ENCODE data around the gene CCNK.

Gene CCNK
- total RNA-seq: 32.4 to 40.4 (median 37.2) reads per million in 4 experiments

DNA sequence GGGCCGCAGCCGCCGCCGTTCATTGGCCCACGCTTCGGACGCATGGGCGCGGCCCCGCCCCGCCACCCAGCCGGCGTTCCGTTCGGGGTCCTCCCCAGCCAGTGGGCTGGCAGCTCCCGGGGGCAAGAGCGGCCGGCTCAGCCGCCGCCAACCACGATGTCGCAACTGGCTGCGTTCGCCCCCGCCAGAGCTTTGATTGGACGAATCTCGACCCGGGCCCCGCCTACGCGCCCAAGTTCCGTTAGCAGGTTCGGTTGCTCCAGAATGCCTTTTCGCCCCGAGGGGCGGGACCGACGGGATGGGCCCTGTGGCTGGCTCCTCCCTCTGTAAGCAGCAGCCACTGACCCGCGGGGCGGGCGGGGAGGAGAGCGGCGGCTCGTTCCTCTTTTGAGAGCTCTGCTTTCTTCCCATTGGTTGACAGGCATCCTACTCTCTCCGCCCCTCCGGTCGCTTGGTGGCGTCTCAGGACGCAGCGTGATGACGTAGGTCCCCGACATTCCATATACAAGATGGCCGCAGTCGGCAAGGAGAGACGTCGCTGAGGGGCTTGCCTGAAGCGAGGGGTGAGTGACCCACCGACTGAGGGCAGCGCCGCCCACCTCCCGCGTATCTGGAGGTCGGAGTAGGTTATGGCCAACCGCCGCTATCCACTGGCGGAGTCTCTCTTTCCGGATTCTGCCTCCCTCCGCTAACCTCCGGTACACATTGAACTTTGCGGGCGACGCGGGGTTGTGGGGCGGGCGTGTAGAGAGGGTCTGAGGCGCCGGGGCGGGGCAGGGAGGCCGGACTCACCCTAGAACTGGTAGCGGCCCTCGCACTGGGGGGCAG is at the start of gene CCNK:
TSS of gene CCNK (plus strand) at position 493 of the 828 bp plus-strand sequence. CDS start 11,269 bp downstream, outside the sequence.
- peak; percentile 100 for DNase-seq

DNA sequence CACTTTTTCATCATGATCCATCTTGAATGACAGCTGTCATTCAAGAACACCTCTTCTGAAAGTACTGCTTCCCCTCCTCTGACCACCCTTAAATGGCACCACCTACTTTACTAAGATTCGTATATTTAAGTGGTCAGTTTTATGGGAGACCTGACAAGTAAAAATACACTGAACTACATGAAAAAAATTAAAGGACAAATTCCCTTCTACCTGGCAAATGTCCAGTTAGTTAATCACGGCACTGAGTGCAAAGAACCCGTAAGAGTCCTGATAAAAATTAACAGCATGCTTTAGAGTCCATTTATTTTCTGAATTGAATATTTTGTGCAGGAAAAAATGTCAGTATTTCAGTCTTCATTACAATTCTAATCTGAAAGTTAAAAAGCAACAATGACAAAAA is 49.2 kb upstream of the CCNK start:
- no peak for DNase-seq

DNA sequence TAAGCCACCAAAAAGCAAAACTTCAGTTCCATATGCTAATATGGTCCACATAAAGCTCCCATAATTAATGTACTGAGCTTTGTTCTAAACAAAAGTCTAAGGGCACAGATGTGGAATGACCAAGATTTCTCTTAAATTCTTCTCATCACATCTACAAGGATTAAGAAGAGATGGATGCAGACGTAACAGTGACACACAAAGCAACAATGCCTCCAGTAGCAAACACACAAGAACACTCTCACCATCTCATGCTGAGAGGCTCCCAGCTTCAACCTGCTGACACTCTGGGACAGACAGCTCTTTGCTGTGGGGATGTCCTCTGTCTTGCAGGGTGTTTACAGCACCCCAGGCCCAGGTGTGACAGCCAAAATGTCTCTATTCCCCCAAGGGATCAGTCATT is 48.7 kb upstream of the CCNK start:
- DNase-seq: no peak

DNA sequence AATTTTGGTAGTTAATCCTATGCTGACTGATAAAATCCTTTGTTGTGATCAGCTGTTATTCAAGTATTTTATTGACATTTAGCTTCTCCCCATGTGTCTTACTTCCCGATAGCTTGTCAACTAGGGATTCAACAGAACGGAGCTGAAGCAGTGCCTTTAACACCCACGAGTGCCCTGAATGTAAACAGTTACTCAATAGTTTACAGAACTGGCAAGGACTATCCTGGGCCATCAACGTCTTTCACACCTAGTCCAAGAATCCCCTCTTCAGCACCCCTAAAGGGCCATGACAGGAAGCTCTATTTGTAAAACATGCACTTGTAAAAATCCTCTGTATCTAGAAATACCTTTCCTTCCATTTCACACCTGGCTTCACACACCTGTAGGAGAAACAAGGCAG is 45.9 kb upstream of the CCNK start:
- no peak for DNase-seq

DNA sequence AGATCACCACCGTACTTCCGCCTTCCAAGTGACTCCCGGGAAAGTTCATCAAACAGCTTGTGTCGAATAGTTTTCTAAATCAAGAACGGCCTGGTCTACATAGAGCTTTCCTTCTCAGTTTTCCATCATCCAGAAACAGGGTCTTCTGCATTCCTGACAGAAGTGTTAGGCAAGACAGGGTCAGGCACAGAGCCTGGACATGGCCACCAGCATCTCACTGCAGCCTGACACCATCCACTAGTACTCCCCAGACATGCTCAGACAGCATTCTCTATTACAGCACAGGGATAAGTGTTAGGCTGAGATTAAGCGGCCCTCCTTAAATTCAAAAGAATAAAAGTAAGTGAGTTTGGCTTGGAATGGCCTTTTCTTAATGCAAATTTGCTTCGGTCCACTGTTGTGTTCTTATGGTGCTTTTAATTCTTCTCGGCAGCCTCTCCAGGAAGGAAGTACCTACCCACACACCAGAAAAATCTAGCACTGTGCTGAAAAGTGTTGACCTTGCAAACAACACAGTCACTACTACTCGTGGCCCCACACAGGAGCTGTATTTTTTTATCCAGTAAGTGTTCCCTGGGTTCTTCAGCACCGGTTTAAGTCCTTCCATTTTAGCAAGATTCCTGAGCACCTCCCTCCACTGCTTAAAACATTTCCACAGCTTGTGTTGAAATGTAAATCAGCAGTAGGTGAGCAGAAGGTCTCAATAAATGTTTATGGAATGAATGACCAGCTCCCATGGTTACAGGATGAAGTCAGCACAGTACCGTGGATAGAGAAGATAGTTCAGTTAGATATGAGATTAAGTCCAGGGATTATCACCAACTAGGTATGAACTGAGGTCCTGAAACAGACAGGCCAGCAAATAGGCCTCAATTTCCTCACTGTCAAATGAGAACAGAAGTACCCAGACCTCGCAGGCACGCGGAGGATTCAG is 44.7 kb upstream of the CCNK start:
- no peak for DNase-seq

DNA sequence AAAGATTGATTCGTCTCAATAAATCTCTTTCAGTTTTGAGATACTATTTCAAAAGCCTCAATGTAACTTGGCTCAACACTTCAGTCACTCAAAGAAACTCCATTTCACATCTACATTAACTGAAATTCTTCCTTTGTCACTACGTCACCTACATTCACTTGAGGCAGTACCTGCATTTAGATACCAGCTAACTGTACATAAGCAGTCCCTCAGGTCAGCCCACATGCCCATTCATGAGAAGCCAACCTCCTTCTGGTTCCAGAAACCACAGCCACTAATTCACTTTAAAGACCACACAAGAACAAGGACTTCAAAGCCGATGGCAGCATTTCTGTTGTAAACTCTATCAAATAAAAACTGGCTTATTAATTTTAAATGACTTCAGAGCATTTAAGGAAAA is 43.5 kb upstream of the CCNK start:
- no peak for DNase-seq

DNA sequence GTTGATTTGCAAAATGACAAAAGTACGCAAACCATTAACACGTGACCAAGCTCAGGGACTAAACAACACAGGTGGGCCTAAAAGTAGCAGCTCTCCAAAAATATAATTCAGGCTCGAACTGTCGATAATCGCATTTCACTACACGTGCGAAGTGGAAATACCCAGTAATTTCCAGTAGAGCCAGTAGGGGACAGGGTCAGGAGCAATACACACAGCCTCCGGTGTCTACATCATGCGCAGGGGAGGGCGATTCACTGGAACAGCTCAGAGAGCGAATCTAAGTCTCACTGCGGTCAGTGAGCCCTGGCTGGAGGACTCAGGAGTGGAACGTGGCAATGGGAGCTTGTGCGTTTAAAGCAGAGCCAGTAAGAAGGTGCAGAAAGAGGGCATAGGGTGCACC is 40.9 kb upstream of the CCNK start:
- DNase-seq: no peak

DNA sequence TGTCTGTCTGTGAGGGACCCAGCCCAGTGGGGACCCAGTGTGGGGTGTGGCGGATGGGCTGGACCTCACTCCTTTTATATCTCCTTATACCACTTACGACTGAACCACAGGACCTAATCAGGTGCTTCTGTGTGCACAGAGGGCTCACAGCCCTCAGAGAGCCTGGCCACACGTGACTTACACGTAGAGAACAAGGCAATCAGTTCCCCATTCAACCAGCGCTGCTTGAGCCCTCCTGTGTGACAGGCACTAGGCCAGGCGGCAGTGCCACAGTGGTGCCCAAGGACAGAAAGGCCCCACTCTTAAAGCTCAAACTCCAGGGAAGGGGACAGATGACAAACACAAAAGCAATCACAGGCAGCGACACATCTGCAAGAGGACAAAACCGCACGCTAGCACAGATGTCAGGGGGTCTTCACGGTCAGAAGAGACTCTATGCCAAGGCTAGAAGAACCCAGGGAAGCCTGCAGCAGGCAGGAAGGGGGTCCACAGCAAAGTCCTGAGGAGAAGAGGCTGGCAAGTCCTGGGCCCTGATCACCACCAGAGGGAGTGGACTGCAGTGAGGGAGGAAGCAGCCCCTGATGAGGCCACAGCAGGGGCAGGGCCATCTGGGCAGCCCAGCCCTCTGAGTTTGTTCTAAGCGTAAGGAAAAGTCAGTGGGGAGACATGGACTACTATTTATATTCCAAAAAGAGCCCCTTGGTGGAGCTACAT is 39.9 kb upstream of the CCNK start:
- DNase-seq: no peak

DNA sequence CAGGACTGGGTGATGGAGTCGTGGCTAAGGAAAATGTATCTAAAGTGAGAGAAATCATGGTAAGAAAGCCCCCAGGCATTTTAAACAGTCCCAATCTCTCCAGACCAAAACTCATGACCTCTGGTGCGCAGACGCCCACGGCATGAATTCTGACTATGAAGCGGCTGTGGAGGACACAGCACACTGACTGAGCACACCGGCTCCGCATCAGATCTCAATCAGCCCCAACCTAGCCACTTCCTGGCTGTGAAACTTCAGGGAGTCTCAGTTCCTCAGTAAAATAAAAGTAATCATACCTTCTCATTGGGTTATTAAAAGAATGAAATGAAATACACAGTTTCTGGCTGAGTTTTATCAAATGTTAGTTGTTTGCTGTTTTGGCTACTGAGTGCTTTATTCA is 39.3 kb upstream of the CCNK start:
- DNase-seq: no peak

DNA sequence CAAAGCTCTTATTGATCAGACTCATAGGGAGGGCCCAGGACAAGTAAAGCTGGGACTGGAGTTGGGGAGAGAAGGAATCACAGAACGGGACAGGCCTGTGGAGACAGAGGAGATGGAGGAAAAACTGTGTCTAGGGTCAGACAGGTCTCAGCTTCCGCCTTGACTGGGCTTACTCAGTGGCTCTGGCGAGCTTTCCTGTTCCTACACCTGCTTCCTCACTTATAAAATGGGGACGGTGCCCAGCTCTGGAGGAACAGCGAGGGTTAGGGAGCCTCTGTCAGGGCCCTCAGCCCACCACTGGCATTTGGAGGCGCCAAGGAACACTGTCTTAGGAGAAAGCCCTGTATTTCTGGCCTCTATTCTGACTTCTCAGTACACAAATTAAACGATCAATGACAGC is 35.3 kb upstream of the CCNK start:
- DNase-seq: no peak

DNA sequence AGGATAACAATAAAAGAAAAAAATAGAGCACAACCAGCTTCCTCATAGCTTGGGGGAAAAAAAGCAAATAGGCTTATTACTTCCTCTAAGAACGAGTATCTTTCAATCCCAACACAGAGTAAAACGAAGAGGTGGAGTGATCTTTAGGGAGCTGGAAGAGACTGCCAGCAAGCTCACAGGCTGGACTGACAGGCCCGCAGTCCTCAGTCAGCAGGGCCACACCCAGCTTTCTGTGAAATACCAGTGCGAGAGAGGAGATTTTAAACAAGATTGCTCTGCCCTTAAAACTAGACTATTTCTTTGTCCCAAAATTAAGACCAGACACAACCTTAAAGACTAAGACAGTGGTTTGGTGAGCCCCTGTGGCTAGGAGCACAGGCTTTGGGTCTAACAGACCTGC is 33.5 kb upstream of the CCNK start:
- no peak for DNase-seq

DNA sequence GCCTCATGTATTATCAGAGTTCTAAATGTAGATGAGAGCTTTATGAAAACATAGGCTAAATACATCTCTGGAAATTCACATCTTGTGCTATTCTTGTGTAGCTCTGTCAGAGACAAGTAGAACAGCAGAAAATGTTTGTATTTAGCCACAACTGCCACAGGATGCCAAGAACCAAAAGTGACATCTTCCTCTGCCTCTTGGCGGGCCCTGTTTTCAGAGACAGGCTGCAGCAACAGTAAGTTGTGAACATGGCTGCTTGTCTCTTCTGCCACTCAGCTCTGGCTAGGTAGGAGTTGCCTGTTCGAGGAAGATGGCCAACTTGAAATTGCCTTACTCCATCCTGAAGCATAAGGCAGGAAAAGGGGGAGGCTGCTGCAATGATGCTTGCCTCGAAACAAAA is 30.9 kb upstream of the CCNK start:
- no peak for DNase-seq

DNA sequence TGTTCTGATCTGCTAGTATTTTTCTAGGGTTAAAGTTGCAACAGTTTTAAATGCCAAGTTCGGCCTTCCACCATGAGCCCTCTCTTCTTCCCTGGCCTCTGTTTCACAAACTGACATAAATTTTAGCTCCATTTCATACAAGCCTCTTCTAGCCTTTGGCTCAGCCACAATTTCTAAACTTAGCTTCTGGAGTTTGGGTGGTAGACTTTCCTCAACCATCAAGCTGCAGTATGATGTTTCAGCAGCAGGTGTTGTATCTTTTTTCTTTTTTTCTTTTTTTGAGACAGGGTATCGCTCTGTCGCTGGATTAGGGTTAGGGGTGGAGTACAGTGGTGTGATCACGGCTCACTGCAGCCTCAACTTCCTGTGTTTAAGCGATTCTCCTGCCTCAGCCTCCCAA is 30.0 kb upstream of the CCNK start:
- DNase-seq: no peak

DNA sequence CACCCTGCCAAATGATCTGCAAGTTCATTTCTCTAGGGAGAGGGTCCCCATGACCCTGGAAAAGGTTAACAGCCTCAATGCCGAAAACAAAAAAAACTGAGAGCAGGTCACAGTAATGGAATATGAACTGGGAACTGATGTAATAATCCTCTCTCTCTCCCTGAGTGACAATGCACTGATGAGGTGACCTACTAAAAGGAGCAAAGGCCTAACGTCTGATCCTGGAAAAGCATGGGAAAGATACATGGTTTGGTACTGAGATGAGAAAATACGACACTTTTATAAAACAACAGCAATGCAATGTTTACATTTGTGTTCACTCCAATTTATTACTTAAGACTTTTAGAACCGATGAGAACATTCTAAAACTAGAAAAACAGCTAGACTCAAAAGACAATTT is 28.2 kb upstream of the CCNK start:
- DNase-seq: no peak

DNA sequence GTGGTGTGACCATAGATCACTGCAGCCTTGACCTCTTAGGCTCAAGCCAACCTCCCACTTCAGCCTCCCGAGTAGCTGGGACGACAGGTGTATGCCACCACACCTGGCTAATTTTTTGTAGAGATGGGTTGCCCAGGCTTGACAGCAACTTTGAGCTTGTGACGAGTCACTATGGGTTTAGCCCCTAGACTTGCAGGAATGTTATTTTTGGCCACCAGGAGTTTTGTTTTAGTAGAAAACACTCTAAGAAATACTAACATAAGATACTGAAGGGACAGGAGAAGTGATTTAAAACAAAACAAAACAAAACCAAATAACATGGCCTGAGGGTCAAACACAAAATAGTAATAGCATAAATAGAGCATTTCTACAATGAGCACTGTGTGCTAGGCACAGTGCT is 27.0 kb upstream of the CCNK start:
- no peak for DNase-seq

DNA sequence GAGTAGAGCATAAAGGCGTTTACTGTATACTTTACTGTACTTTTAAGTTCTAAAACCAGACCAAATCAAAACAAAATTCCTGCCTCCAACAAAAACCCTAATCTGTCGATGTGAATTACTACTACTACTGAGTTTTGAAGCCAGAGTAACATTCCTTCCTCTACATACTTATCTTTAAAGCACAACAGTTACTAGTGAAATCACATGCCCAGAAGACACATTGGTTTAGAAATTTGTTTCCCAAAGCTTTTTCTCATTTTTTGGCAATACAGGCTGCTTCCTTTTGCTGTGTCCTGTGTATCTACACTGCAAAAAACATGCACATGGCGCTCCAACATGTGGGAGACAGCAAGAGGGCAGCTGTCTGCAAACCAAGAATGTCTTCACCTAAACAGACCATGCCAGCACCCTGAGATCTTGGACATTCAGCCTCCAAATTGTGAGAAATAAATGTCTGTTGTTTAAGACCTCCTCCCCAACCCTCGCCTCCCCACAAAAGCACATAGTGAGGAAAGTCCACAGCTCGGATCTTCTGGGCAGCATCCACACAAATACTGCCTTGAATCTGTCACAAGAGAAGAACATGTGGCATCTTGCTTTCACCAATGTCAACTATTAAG is 21.6 kb upstream of the CCNK start:
- no peak for DNase-seq

DNA sequence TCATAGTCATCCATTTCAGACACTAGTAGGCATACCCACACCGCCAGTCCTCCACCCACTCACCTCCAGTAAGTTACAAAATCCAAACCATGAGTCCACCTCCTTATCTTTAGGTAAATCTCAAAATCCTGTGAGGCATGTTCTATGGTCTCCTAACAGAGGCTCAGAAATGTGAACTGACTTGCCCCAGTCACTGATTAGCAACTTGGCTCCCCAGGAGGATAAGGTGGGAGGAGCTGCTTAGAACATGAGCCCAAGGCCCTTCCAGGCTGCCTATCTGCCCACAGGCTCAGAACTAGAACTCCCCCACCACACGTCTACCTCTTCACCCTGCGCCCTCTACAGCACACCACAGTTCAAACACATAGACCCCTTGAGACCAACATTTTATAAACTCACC is 20.4 kb upstream of the CCNK start:
- no peak for DNase-seq

DNA sequence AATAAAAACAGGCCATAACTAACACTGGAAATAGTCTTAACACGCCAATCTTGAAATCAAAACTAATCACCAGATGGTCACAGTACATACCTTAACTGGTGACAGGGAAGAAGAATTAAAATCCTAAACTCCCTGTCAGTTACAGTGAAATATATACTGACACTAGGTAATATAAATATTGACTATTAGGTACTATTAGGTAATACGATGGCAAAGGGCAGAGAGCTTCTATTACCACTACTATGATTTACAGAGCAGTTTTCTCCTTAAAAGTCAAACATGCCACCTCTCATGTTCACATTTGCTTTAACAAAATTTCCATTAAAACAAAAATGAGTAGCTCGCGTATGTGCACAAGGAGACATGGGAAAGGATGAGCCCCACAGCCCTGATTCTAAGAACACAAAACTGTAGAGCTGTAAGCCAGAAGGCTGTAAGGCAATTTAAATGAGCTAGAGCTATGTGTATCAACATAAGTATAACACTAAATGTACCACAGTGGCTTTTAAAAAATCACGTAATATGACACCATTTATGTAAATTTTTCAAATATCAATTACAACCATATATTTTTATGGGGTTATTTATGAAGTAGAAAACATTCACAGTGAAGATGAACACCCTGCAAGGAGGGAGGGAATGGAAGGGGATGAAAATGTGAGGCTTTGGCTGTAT is 19.7 kb upstream of the CCNK start:
- DNase-seq: no peak

DNA sequence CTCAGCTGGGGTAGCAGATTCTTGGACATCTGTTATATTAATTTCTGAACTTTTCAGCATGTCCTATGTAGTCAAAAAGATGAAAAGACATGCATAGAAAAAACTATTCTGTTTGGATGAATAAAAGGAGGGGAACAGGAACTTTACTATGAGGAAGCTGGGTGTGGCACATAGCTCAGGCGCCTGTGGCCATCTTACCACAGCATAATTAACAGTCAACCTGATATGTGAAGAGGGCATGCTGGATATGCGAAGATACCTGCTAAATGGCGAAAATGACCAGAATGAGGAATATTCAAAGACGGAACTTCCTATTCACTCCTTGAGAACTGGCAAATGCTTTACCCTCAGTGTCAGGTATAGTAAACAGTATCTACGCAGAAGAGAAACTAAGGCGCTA is 19.0 kb upstream of the CCNK start:
- DNase-seq: no peak

DNA sequence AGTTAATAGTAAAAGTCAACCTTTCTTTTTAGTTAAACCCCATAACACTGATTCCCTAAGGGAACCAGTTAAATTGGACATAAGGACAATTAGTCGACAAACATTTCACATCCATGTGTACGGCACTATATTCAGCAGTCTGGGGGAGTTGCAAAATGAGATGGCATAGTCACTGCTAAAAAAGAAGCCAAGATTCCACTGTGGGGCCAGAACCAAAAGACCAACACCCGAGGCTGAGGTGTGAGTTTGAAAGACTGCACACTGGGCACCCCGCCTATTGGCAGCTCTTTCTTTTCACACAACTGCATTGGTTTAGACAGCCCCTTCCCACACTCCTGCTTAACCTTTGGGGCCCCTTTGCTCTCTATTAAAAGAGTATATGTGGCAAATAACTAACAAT is 17.2 kb upstream of the CCNK start:
- no peak for DNase-seq

DNA sequence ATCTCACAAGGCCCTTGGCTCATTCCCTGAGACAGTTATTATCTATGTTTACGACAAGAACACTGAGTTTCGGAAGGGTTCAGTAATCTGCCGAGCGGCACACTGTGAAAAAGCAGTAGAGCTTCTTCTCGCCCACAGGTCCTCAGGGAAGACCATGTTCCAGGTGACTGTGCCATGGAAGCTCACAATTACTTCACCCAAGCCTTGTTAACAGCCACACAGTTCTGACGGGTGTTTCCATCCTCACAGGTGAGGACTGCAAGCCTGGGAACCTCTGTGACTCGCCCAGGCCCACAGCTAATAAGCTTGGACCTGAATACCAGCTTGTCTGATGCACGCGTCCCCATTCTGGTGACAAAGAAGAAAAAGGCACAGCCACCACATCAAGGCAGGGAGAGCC is 15.9 kb upstream of the CCNK start:
- DNase-seq: no peak

DNA sequence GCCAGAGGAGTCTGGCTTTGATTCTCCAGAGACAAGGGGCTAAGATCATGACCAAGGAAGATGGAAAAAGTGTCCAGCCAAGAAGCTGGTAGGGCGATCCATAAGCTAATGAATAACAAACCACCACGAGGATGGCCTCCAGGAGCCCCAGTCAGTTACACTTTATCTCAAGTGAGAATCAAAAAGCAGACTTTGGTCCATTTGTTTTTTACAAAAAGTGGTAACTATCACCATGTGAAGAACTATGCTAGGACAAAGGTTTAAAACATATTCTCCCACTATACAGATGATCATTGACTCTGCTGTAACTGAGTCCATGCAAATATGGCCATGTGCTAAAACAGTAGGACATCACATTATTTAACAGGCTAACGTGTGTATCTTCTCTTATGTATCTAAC is 14.5 kb upstream of the CCNK start:
- no peak for DNase-seq

All from effector CD8-positive, alpha-beta T cell (primary cell).